Inflammatory macrophage (primary cell): ENCODE measurements around the gene C19orf67.

ENCODE experiments used
- DNase-seq, 2 donors: peaks; one replicate each; pipeline ENCODE4 v3.0.0-alpha.2; 2020 to 2022

C19orf67 gene

DNA sequence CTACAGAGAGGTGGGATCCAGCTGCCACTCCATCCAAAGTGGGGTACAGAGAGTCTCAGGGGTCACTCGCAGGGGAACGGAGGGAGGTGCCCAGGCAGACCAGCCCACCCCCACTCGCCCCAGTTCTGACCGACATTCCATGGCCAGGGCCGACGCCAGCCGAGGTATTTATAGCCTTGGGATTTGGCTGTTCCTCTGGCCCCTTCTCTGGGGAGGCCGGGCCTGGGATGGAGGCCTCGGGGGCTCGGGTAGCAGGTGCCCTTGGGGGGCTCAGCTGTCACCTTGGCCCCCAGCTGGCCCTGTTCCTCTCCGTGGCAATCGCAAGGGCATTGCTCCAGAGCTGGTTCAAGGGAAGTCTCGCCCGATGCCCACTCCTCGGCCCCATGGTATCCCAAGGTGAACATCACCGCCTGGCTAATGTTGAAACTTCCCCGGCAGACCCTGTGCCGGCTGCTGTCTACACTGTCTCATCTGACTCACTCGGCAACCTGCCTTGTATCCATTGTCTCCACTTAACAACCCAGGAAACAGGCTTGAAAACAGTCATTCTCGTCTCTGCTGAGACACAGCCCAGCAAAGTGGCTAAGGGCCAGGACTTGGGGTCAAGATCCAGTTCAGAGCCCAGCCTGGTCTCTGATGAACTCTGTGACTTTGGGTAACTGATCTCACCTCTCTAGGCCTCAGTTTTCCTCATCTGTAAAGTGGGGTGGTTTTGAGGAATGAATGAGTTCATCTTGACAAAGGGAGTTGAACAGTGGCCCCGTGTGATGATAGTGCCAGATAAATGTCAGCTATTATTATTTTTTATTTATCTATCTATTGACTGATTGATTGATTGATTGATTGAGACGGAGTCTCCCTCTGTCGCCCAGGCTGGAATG, 22.2 kb upstream of the C19orf67 start:
- DNase-seq, result no peak

DNA sequence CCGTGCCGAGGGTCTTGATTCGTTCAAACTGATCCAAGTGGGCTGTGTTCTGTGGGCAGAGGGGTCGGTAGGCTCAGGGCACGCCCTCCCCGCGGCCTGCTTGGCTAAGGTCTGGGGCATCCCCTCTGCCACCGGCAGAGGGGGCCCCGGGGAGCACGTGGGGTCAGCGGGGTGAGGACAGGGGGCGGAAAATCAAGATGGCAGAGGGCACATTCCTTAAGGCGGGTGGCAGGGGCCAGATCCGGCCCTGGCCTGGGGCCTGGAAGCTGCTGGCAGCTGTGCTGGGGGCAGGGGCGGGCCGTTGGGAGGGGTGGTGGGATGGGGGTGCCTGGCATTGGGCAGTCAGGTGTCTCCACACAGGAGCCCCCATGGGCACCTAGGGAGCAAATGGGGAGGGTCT, 21.3 kb upstream of the C19orf67 start:
- no peak for DNase-seq

DNA sequence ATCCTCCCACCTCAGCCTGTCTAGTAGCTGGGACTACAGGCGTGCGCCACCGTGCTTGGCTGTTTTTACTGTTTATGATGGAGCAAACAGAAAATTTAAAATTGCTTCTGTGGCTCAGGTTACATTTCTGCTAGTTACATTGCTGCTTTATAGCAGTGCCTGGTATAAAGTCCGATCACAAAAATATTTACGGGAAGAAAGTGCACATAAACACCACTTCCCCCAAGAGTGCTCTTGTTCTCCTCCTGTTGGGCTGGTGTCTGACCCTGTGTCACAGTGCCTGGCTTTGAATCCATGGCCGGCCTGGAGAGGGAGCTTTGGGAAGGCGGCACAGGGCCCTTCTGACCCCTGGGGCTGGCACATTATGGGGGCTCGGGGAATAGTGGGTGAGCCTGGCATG, 20.1 kb upstream of the C19orf67 start:
- no peak for DNase-seq

DNA sequence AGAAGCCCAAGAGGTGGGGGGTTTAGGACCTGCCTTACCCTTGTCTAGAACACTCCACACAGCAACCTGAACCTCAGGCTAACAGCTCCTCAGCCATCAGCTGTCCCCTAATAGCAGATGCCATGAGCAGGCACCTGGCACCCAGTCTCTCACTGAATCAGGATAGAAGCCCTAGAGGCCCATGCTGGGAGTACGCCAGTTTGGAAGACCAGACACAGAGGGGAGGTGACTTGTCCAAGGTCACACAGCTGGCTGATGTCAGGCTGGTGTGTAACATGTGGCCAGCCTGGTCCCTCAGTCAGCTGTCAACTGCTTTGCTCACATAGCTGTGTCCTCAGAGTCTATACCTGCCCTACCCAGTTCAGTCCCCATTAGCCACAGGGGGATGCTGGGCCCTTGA, 17.7 kb upstream of the C19orf67 start:
- no peak for DNase-seq

DNA sequence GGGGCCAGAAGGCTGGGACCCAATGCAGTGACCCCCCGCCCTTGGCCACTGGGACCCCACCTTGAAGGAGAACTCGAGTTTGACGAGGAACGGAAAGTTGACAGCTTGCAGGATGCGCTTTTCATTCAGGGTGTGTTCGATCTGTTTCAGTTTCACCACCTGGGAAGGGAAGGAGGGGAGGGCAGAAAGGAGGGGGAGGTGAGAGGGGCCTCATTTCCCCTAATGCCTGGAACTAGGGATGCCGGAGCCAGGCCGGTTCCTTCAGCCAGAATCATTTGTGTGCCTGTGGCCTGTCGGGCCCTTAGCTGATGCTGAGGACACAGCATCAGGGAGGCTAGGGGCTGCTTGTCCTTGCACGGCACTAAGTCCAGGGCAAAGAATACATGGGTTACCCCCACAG, 17.2 kb upstream of the C19orf67 start:
- DNase-seq, result no peak

DNA sequence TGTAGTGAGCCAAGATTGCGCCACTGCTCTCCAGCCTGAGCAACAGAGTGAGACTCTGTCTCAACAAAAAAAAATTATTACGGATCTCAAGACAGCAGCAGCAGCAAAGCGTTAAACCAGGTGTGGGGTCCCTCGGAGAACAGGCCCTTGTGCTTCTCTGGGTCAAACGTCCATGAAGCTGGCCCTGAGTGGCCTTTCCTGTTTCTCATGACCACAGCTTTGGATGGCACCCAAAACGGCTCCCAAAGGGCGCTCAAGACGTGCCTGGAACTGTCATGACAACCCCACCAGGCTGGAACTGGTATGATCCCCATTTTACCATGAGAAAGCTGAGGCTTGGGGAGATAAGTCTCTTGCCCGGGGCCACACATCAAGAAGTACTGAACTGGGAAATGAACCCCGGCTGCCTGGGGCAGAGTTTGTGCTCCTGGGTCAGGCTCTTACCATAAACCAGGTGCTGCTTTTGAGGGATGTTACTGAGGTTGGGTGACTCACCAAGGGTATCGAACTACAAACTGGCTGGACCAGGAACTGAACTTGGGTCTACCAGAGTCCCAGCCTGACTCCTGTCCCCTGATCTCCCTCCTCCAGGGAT, 16.6 kb upstream of the C19orf67 start:
- no peak for DNase-seq

DNA sequence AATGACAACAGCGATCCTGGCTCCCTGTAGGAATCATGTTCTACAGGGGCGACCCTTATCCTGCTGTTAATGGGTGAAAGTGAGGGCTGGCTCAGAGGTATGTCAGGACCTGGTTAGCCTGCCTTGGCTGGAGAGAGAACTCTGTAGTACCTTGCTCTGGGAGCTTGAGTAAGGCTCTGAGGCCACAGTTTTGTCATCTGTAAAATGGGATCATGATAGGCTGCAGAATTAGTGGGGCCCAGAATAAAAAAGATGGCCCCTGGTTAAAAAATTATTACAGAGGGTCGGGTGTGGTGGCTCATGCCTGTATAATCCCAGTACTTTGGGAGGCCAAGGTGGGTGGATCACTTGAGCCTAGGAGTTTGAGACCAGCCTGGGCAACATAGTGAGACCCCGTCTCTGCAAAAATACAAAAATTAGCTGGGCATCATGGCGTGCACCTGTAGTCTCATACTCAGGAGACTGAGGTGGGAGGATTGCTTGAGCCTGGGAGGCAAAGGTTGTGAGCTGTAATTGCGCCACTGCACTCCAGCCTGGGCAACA, 15.5 kb upstream of the C19orf67 start:
- DNase-seq, result no peak

DNA sequence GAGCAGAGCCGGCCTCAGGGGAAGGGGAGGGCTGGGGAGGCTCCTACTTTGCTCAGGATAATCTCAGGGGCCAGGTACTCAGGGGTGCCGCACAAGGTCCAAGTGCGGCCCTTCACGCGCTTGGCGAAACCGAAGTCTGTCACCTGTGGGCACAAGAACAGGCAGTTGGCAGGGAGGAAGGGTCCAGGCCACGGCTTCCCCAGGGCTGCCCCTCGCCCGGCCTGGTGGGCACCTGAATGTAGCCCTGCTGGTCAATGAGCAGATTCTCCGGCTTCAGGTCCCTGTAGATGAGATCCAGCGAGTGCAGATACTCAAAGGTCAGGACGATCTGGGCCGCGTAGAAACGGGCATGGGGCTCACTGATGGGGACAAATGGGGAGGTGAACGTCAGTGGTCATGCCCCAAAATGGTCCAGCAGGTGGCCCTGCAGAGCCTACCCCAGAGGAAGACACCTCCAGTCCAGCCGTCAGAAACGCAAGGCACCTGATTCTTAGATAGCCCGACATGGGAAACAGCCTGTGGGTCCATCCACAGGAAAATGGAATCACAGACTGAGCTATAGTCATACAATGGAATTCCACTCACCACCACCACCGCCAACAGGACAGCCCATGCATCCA, 12.1 kb upstream of the C19orf67 start:
- no peak for DNase-seq

DNA sequence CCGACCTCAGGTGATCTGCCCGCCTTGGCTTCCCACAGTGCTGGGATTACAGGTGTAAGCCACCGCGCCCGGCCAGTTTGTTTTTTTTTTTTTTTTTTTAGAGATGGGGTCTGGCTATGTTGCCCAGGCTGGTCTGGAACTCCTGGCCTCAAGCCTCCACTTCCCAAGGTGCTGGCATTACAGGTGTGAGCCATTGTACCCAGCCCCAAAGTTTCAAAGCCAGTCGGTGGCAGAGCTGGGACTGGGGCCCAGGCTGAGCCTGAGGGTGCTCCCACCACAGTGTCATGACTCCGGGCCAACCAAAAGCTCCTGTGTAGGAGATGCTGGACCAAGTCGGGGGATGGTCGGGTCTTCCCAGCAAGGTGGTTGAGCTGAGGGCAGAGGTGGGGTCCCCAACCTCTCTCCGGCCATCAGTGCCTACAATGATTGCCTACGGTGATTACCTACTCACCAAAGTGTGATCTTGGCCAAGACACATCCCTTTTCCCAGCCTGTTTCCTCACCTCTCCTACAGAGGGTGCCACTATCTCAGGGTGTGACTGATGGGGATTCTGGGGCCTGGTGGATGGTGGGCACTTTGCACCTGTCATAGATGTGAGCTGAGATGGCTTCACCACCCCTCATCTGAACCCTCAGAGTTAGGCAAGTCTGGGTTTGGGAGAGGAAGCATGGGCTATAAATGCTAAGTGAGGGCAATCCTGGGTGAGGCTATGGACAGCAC, 10.8 kb upstream of the C19orf67 start:
- DNase-seq, result no peak

DNA sequence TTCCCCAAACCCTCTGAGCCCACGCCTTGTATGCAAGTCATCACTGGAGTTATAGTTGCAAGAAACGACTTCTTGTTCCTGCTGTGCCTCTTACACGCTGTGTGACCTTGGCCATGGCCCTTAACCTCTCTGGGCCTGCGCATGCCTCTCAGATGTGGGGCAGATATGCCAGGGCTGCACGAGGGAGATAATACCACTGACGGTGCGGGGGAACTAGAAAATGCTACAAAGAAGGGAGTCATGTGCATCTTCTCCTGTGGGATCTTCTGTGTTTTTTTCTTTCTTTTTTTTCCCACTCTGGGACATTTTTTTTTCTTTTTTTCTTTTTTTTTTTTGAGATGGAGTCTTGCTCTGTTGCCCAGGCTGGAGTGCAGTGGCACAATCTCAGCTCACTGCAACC, 9.3 kb upstream of the C19orf67 start:
- DNase-seq, result no peak

DNA sequence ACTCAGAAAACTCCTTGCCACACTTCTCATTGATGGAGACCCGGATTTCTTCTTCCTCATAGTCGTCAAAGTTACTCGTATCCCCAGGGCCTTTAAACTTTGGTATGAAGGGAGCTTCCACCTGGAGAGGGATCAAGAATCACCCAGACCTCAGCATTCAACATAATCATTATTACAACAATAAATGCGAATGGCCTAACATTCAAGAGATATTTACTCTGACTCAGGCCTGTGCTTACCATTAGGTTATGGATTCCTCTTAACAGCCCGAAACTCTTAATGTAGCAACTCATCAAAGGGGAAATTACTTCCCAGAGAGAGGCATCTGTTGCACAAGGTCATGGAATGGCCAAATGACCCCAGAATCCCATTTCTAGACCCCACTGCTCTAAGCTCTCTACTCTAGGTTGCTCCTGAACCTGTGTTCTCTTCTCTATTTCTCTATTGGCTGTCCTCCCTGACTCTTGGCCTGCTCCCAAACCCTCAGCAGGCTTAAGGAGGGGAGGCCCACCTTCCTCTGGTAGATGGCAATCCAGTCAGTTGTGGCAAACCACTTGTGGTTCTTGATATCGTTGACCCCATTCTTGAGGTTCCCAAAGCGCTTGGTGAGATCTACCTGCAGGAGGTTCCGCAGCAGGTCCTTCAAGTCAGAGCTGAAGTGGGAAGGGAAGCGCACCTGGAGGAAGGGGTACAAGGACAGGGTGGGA, 7.7 kb upstream of the C19orf67 start:
- DNase-seq, result peak in 1 of 2 donors; percentile 3

DNA sequence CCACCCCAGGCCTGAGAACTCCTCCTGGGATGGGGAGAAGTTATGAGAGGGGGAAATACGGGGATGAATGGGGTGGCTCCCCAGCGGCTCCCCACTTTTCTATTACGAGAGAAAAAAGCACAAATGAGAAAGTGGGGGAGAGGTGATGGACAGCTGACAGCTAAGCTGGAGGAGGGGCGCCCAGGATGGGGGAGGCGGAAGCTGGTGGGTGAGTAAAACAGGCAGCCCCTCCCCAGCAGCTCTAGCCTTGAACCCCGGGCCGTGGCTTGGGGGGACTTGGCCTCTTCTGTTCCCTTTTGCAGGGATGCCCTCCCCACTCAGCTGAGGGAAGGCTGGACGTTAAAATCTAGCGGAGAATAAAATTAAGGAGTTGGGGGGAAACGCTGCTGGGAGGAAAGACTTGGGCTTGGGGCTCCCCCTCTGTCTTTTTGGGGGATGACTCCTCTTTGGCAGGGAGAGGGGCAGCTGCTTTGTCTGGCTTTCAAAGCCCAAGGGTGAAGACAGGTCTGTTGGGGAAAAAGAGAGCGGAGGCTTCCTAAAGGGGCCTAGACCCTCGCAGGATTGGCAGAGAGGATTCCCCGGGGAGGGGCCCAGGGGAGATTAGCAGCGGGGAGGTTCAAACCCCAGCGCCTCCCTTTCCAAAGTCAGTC, 6.4 kb upstream of the C19orf67 start:
- no peak for DNase-seq

DNA sequence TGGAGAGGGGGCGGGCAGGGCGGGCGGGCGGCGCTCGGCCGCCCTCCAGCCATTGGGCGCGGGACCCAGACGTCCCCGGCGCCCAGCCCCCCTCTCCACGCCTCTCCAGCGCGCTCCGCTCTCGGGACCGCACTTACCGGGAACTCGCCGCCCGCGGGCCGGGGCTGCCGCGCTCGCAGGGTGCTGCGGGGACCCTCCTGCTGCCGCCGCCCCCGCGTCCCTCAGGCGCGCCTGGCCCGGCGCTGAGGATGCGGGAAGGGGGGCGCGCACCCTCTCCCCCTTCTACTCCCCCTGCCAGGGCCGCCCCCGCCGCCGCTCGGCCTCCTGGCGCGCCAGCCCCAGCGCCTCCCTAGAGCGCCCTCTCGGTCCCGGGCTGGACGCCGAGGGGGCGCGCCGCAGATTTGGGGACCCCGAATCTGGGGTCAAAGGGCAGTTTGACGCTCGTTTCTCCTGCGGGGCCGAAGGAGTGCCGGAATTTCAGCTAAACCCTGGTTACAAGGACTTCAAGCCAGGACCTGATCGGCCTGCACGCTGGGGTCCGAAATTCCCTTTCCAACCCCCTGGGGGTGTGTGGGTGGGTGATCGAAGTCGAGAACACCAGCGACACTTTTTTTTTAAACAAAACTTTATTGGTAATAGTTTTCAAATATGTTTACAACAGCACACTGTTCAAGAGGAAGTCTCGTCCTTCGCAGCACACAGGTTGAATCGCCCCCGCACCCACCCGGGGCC, 5.7 kb upstream of the C19orf67 start:
- DNase-seq, result peak; percentile 60 to 81

DNA sequence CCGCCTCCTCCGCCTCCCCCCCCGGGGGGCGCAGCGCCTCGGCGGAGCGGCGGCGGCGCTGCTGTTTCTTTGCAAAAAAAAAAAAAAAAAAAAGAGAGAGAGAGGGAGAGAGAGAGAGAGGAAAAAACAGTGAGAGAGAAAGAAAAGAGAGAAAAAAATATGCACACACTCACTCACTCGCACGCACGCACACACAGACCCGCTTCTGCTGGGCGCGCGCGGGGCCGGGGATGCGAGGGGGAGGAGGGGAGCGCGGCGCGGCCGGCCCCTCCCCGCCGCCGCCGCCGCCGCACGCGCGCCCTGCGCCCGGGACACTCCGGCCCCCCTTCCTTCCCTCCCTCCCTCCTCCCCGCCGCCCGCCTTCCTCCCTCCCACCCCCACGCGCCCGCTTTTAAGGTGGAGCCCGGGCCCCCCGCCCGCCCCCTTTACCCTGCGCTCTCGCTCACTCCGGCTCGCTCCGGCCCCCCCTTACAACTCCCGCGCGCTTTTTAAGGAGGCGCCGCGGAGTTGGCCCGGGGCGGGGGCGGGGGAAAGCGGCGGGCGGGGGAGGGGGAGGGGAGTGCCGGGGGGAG, 5.0 kb upstream of the C19orf67 start, which contains the start of gene SAMD1:
Gene SAMD1 (minus strand): TSS at position 243 of the 572 bp plus-strand sequence.
- peak; percentile 51 to 52 for DNase-seq

DNA sequence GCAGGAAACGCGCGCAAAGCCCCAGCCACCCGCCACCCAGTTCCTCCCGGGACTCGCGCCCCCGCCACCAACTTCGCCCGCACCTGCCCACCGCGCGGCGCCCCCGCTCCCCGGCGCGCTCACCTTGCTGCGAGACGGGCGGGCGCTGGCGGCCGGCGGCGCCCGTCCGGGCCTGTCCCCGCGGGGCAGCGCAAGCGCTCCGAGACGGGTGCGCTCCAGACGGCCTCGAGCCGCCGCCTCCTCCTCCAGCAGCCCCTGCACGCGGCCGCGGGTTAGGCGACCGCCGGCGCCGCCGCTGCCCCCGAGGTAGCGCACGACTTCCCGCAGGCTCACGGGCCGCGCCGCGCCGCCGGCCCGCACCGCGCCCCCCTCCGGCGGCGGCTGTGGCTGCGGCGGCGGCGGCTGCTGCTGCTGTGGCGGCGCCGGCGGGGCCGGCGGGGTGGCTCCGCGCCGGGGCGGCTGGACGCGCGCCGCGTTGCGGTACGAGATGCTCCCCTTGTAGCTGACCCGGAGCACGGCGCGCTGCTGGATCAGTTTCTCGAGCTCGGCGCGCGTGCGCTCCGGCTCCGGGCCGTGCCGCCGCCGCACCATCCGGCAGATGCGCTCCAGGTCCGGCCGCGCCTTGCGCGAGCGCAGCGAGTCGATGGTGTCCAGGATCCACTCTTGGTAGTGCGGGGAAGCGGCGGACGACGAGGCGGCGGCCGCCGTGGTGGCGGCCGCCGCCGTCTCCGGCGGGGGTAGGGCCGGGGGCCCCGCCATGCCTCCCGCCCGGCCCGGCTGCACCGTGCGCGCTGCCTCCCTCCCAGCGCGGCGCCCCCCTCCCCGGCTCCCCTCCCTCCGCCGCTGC, 4.3 kb upstream of the C19orf67 start:
- DNase-seq, result peak; percentile 33 to 65

DNA sequence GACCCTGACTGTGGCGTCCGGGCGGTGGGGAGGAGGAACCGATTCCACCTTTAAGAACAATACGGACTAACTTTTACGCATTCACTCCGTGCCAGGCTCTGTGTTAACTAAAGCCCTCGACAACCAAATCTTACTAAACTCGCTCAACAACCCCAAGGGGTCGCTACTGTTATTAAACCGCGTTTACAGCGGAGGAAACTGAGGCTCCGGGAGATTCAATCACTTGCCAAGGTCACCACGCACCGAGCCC, 3.8 kb upstream of the C19orf67 start:
- DNase-seq, result no peak

DNA sequence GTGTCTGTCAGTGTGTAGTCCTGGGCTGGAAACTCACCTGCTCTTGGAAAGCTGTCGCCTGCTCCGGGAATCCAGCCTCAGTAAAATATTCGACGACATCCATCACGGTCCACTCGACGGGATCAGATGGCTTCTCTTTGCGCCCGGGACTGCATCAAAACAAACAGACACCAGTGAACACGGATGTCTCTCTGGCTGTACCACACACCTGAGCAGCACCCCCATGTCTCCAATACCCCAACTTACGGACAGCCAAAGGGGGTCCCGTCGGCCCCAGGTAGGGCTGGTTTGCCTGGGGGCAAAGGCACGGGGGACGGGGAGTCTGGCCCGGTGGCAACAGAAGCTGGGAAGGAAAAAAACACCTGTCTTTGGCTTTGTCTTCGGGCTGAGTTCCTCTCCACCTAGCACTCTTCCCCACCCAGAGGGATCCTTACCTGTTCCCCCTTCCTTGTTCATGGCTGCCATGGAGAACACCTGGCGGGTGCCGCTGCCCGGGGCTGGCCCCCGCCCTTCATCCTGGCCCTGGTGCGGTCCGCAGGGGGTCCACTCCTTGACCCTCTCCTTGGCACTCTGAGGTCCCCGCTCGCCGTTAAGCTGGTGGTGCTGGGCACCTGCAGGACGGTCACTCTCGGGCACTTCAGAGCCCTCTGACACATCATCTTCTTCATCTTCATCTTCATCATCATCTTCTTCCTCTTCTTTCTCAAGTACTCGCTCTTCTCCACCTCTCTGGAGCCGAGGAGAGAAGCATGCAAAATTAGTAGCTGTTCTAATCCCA, 3.2 kb upstream of the C19orf67 start:
- DNase-seq, result no peak

DNA sequence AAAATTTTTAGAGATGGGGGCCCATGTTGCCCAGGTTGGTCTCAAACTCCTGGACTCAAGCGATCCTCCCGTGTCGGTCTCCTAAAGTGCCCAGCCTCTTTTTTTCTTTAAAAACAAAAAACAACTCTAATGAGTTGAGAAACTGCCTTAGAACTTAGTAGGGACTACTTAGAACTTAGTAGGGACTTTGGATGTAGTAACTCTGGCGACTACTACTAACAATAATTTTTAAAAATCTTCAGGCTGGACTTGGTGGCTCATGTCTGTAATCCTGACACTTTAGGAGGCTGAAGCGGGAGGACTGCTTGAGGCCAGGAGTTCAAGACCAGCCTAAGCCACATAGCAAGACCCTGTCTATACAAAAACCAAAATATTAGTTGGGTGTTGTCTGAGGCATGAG, 515 bp upstream of the C19orf67 start:
- no peak for DNase-seq

DNA sequence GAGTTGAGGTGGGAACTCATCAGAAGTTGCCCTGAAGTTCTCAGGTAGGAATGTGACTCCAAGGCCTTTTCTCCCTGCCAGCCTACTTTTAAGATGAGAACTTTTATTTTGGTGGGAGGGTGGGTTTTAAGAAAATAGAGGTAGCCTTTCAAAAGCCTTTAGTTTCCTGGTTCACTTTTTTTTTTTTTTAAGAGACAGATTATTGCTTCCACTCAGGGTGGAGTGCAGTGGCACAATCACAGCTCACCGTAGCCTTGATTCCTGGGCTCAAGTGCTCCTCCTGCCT, 3.0 kb downstream of the C19orf67 start:
- no peak for DNase-seq
